AG09319 (cell line): ENCODE data around the gene BRF1.

ENCODE experiments used
- DNase-seq: peaks from one replicate; pipeline ENCODE4 v3.0.0-alpha.2; 2010; ENCODE audit warnings: low read depth; ENCODE audit errors: extremely low read depth
- TF ChIP-seq, protein P1 (sequence below): IDR thresholded peaks from 2 replicates; pipeline ENCODE4 v1.5.1; 2011; ENCODE audit warnings: low read depth, mild to moderate bottlenecking, inconsistent platforms, low read length, moderate library complexity

BRF1 gene

DNA sequence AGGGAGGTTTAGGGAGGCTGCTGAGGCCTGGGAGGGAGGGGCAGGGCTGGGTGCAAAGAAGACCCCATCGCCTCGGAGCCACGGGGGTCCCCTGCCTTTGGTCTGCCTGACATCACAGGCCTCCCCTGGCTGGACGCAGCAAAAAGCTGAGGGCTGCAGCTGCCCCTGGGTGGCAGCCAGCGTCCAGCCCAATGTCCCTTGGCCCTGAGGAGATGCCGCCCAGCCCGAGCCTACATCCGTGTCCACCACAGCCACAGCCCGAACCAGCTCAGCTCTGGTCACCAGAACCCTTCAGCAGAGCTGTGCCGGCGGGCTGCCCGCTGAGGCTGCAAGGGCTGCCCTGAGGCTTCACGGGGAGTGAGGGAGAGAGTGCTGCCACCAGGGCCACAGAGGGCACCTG is 121.6 kb downstream of the BRF1 start:
- TF ChIP-seq, protein P1, sequence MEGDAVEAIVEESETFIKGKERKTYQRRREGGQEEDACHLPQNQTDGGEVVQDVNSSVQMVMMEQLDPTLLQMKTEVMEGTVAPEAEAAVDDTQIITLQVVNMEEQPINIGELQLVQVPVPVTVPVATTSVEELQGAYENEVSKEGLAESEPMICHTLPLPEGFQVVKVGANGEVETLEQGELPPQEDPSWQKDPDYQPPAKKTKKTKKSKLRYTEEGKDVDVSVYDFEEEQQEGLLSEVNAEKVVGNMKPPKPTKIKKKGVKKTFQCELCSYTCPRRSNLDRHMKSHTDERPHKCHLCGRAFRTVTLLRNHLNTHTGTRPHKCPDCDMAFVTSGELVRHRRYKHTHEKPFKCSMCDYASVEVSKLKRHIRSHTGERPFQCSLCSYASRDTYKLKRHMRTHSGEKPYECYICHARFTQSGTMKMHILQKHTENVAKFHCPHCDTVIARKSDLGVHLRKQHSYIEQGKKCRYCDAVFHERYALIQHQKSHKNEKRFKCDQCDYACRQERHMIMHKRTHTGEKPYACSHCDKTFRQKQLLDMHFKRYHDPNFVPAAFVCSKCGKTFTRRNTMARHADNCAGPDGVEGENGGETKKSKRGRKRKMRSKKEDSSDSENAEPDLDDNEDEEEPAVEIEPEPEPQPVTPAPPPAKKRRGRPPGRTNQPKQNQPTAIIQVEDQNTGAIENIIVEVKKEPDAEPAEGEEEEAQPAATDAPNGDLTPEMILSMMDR: no peak

DNA sequence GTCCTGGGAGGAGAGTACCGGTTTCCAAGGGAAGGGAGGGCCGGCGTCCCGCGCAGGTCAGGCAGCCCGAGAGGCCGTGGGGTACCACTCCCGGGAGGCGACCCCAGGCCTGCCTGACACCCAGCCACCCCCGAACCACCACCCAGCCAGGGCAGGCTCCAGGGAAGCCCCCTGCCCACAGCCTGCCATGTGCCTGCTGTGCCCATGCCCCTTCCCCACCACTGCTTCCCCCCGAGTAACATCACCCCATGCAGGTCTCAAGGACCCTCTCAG is 122.0 kb downstream of the BRF1 start:
- no peak for DNase-seq
- TF ChIP-seq, protein P1: no peak

More for the DNA sequence above, 121.6 kb downstream of the BRF1 start:
- DNase-seq: no peak

DNA sequence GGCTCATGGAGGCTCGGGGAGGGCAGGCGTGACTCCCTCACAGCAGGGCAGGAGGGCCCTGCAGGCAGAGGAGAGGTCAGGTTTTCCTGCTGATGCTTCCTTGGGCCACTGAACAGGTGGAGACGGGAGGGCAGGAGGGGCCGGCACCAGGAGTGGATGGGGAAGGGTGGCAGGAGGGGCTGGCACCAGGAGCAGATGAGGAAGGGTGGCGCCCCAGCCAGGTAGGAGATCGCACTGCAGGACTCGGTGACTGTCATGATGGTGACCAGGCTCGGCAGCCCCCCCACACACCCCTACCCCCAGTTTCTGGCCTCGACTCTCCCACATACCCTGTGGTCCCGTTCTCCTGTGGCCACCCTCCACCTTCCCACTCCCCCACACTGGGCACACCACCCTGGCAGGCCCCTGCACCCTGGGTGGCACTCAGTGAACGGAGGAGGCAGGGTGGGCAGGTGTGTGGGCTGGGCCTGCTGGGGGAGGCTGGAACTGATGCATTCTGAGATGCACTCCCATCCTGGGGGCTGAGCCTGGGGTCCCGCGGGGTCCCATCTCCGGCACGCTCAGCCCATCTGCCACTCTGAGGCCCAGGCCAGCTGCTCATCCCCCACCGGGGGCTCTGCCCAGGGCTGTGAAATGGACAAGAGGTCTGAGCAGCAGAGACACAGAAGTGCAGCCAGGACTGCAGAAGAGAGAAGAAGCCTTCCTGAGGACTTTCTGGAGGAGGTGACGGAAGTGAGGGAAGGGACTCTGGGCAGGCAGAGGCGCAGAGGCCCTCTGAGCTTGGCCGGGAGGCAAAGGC is 122.5 kb downstream of the BRF1 start:
- TF ChIP-seq, protein P1: no peak
- no peak for DNase-seq

DNA sequence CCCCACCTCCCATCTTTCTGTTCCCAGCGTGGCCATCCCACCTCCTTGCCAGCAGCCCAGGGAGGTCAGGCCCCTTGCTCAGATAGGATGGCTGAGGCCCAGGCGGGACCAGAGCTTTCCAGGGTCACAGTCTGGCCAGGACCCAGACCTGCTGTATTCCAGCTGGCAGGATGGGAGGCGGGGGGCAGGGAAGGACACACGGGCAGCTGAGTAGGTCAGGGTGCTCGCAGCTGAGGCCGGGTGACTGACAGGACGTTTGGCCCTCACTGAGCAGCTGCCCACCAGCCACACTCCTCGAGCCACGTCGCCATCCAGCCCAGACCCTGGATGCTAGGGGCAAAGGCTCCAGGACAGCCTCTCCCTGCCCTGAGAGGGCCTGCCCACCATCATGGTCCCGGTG is 123.7 kb downstream of the BRF1 start:
- TF ChIP-seq, protein P1: no peak
- DNase-seq: no peak

DNA sequence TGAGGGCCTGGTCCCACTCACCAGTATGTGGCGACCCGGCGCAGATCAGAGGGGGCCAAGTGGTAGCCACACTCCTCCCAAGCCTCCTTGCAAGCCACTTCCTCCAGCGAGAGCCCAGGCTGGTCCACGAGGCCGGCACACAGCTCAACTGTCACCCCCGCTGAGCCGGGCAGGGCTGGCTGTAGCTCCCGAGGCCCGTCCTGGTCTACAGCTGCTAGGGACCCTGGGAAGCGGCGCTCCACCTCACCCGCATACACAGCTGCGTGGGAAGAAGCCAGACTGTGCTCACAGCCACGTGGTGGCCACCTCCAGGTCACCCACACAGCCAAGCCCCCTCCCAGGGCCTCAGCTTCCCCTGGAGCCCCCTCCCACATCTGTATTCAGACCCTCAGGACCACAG is 124.3 kb downstream of the BRF1 start:
- DNase-seq: no peak
- TF ChIP-seq, protein P1: no peak

DNA sequence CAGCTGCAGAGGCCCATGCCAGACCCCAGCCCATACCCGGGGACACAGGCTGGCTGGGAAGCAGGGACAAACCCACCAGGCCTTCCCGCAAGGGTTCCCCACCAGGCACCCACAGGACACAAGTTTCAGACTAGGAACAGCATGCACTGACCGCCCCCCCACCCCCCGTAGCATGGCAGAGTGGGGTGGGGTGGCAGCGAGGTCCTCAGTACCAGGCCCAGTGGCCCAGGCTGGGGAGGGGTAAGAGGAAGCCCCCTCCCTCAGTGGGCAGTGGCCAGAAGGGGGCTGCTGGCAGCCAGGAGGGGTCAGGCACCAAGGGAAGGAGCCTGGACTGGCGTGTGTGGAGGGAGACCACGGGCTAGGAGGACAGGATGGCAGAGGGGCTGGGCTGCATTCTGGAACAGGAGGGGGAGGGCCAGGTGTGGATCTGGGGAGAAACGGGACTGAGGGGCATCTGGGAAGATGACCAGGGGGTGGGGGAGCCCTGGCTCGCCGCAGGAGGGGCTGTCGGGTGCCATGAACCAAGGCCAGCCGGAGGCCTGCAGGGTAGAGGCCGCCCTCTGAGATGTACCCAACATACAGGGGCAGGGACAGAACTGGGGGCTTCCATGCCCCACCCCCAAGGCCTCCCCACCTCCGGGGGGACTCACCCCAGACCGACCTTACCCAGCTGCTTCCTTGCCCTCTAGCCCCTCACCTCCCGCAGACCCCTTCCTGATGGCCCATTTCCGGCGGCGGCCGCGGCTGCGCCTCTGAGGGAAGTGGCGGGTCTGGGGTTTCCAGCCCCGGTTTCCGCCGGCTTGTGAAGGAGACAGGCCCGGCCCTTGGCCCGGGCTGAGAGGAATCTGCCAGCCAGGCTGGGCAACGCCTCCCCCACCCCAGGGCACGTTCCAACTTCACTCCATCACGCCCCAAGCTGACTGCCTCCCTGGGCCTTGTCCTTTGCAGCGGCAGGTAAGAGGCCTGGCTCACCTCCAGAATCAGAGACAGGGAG is 126.6 kb downstream of the BRF1 start:
- TF ChIP-seq, protein P1: no peak
- DNase-seq: no peak

DNA sequence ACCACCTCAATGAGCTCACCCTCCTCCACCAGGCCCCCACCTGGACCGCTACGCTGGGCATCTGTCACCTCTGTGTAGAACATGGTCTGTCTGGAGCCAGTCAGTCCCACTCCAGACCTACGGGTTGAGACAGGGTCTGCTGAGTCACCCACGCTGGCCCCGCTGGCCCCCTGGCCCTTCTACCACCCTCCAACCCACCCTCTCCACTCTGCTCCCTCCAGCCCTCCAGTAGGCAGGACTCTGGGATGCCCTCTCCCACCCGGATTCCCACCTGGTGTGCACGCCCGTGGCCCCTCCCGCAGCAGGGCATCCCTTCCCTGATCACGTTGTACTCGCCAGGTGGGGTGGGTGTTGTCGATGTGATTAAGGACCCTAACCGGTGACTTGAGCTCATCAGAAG is 127.7 kb downstream of the BRF1 start:
- TF ChIP-seq, protein P1: no peak
- DNase-seq: no peak
